ENCODE data around the gene RNF130.

DNA sequence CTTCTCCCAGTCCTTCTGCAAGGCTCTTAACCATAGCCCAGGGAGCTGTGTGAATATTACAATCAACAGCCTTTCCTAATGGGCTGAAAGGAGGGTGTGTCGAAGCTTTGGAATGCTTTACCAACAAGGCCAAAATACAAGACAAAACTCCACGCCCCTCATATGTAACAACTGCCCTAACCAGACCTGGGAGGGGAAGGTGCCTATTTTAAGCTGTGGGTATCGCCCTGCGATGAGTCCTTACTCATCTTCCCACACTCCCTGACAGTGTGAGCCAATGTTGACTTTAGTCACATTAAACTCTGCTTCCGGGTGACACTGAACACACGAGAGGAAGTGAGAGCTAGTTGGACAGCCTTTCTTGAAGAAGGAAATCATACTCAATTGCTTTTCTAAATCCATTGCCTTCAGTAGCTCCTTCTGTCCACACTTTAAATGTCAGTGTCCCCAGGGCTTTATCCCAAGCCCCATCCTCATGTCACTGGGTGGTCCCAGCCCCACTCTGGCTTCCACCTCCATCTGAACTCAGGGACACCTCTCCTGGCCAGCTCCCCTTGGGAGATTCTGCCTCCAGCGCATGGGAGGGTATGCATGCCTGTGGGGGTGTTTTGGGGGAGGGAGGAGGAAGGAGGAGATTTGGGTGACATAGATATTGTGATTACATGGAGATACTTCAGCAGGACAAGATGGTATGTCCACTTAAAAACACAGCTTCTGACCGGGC lies 157.4 kb downstream of the RNF130 start:
- TF ChIP-seq, protein P1, sequence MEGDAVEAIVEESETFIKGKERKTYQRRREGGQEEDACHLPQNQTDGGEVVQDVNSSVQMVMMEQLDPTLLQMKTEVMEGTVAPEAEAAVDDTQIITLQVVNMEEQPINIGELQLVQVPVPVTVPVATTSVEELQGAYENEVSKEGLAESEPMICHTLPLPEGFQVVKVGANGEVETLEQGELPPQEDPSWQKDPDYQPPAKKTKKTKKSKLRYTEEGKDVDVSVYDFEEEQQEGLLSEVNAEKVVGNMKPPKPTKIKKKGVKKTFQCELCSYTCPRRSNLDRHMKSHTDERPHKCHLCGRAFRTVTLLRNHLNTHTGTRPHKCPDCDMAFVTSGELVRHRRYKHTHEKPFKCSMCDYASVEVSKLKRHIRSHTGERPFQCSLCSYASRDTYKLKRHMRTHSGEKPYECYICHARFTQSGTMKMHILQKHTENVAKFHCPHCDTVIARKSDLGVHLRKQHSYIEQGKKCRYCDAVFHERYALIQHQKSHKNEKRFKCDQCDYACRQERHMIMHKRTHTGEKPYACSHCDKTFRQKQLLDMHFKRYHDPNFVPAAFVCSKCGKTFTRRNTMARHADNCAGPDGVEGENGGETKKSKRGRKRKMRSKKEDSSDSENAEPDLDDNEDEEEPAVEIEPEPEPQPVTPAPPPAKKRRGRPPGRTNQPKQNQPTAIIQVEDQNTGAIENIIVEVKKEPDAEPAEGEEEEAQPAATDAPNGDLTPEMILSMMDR (IDR thresholded peaks at IDR 0.05), result no peak
- no peak for TF ChIP-seq POLR2A (IDR thresholded peaks at IDR 0.05)
